Activated T-helper 1 cell treated with anti-CD3 and anti-CD28 coated beads, Interleukin-12 subunit alpha, Interleukin-12 subunit beta, Interleukin-2, Interleukin-4 antibody, amounts not matched to agents 30 ng/mL and 10 ng/mL and 1 ng/mL, durations not matched to agents 14 hours and 24 hours and 36 hours (primary cell): ENCODE results near the gene PCDHGB5. TPM values are rescaled to one million over a fixed set of nuclear protein-coding genes. Genes with fewer than 3 reads are reported as not detected.

Experiments used
- total RNA-seq: library from RNA; stranded (reverse); gene quantifications from 2 replicates; pipeline ENCODE4 v1.2.3, GENCODE V29; 2022

Gene PCDHGB5
- total RNA-seq, 1 donor from 2014 or later: 0.83 TPM

Other genes starting within 250 kb of the PCDHGB5 start
- not detected in 2 replicates for gene PCDHB6, start 247.9 kb upstream of the PCDHGB5 start, total RNA-seq
- gene PCDHB7, start 225.3 kb upstream of the PCDHGB5 start, total RNA-seq: not detected in 2 replicates
- not detected in 2 replicates for gene PCDHB8, start 220.2 kb upstream of the PCDHGB5 start, total RNA-seq
- not detected in 2 replicates for gene PCDHB16, start 215.6 kb upstream of the PCDHGB5 start, total RNA-seq
- not detected in 2 replicates for gene PCDHB9, start 210.8 kb upstream of the PCDHGB5 start, total RNA-seq
- not detected in 2 replicates for gene PCDHB10, start 205.6 kb upstream of the PCDHGB5 start, total RNA-seq
- not detected in 2 replicates for gene PCDHB11, start 198.3 kb upstream of the PCDHGB5 start, total RNA-seq
- not detected in 2 replicates for gene PCDHB12, start 189.2 kb upstream of the PCDHGB5 start, total RNA-seq
- gene PCDHB13, start 184.0 kb upstream of the PCDHGB5 start, total RNA-seq: not detected in 2 replicates
- gene PCDHB14, start 174.6 kb upstream of the PCDHGB5 start, total RNA-seq: not detected in 2 replicates
- gene PCDHB15, start 152.6 kb upstream of the PCDHGB5 start, total RNA-seq: not detected in 2 replicates
- gene SLC25A2, start 93.9 kb upstream of the PCDHGB5 start, total RNA-seq: 0.20 and 0.57 TPM in 2 replicates
- gene TAF7, start 77.2 kb upstream of the PCDHGB5 start, total RNA-seq: 71.6 and 73.7 TPM in 2 replicates
- 0.10 TPM in 2 replicates for gene PCDHGA1, start 67.4 kb upstream of the PCDHGB5 start, total RNA-seq
- 0.08 and 0.17 TPM in 2 replicates for gene PCDHGA2, start 59.2 kb upstream of the PCDHGB5 start, total RNA-seq
- 0.10 TPM in 1 of 2 replicates, not detected in the other for gene PCDHGA3, start 54.1 kb upstream of the PCDHGB5 start, total RNA-seq
- 0.18 and 0.32 TPM in 2 replicates for gene PCDHGB1, start 47.8 kb upstream of the PCDHGB5 start, total RNA-seq
- gene PCDHGA4, start 42.9 kb upstream of the PCDHGB5 start, total RNA-seq: 0.21 and 0.44 TPM in 2 replicates
- 0.47 and 0.93 TPM in 2 replicates for gene PCDHGB2, start 38.0 kb upstream of the PCDHGB5 start, total RNA-seq
- gene PCDHGA5, start 33.8 kb upstream of the PCDHGB5 start, total RNA-seq: 0.24 and 0.31 TPM in 2 replicates
- gene PCDHGB3, start 27.7 kb upstream of the PCDHGB5 start, total RNA-seq: 0.47 and 0.66 TPM in 2 replicates
- gene PCDHGA6, start 24.1 kb upstream of the PCDHGB5 start, total RNA-seq: 0.16 and 0.42 TPM in 2 replicates
- 0.16 and 0.22 TPM in 2 replicates for gene PCDHGA7, start 15.2 kb upstream of the PCDHGB5 start, total RNA-seq
- gene PCDHGB4, start 10.2 kb upstream of the PCDHGB5 start, total RNA-seq: 0.18 and 0.27 TPM in 2 replicates
- gene PCDHGA8, start 5.3 kb upstream of the PCDHGB5 start, total RNA-seq: 0.03 TPM in 1 of 2 replicates, not detected in the other
- 0.21 and 0.39 TPM in 2 replicates for gene PCDHGA9, start 4.8 kb downstream of the PCDHGB5 start, total RNA-seq
- 0.12 and 0.18 TPM in 2 replicates for gene PCDHGB6, start 10.1 kb downstream of the PCDHGB5 start, total RNA-seq
- 0.10 and 0.13 TPM in 2 replicates for gene PCDHGA10, start 15.0 kb downstream of the PCDHGB5 start, total RNA-seq
- gene PCDHGB7, start 19.7 kb downstream of the PCDHGB5 start, total RNA-seq: 0.13 TPM in 1 of 2 replicates, not detected in the other
- gene PCDHGA11, start 23.1 kb downstream of the PCDHGB5 start, total RNA-seq: 0.16 and 0.24 TPM in 2 replicates
- 0.18 TPM in 1 of 2 replicates, not detected in the other for gene PCDHGA12, start 32.6 kb downstream of the PCDHGB5 start, total RNA-seq
- 0.31 and 0.32 TPM in 2 replicates for gene PCDHGC3, start 78.0 kb downstream of the PCDHGB5 start, total RNA-seq
- gene PCDHGC4, start 87.1 kb downstream of the PCDHGB5 start, total RNA-seq: not detected in 2 replicates
- gene PCDHGC5, start 91.1 kb downstream of the PCDHGB5 start, total RNA-seq: not detected in 2 replicates
- gene DIAPH1, start 221.1 kb downstream of the PCDHGB5 start, total RNA-seq: 221 and 234 TPM in 2 replicates
- 83.1 and 87.2 TPM in 2 replicates for gene HDAC3, start 238.9 kb downstream of the PCDHGB5 start, total RNA-seq
- 19.3 and 19.5 TPM in 2 replicates for gene RELL2, start 239.1 kb downstream of the PCDHGB5 start, total RNA-seq